Measurements from ENCODE around the gene WDR89.

Gene WDR89

DNA sequence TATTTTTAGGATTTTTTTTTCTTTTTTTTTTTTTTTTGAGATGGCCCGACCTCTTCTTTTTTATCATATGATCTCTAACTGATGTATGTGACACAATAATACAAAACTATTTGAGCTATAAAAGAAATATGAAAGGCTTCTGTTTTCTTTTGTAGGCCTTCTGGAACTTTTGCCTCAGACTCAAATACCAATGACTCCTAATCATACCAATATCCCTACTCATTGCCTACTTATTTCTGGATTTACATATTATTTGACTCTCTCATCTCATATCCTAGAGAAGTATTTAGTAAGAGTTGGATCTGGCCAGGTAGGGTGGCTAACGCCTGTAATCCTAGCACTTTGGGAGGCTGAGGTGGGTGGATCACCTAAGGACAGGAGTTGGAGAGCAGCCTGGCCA is 12.7 kb upstream of the WDR89 start:
- Histone ChIP-seq H3K27me3 (ENCODE audit: low read depth, low read length) (no peaks in the 10 kb centered on the region), H3K27ac (ENCODE audit: low read length) (no peak overlapping the region), H3K4me3 (ENCODE audit: low read length) (no peak overlapping the region), H3K79me2 (ENCODE audit: low read length) (no peaks in the 10 kb centered on the region), H3K9ac (ENCODE audit: low read length) (no peak overlapping the region), H3K4me2 (ENCODE audit: low read length) (no peak overlapping the region), H4K20me1 (ENCODE audit: insufficient read depth, low read length) (no peaks in the 10 kb centered on the region), H2AFZ (ENCODE audit: low read depth, low read length) (no peak overlapping the region), H3K4me1 (ENCODE audit: low read length) (no peaks in the 10 kb centered on the region), H3K36me3 (replicated peaks; ENCODE audit: low read depth, low read length) (no peaks in the 10 kb centered on the region), H3K9me3 (ENCODE audit: insufficient read depth, low read length) (no peaks in the 10 kb centered on the region)
- TF ChIP-seq CTCF (IDR thresholded peaks at IDR 0.05; ENCODE audit: low read depth, low read length) (no peak), EZH2phosphoT487 (IDR thresholded peaks at IDR 0.05; ENCODE audit: low read depth) (no peak)

GRCh38 chr14:63652406-63652805 is 10.7 kb upstream of the WDR89 start:
- Histone ChIP-seq H3K27ac (ENCODE audit: low read length) (no peak overlapping the region), H2AFZ (ENCODE audit: low read depth, low read length) (no peak overlapping the region), H3K4me3 (ENCODE audit: low read length) (no peak overlapping the region), H3K36me3 (replicated peaks; ENCODE audit: low read depth, low read length) (no peaks in the 10 kb centered on the region), H3K4me1 (ENCODE audit: low read length) (no peaks in the 10 kb centered on the region), H3K79me2 (ENCODE audit: low read length) (no peaks in the 10 kb centered on the region), H3K4me2 (ENCODE audit: low read length) (no peak overlapping the region), H3K9me3 (ENCODE audit: insufficient read depth, low read length) (no peaks in the 10 kb centered on the region), H4K20me1 (ENCODE audit: insufficient read depth, low read length) (no peaks in the 10 kb centered on the region), H3K9ac (ENCODE audit: low read length) (no peak overlapping the region), H3K27me3 (ENCODE audit: low read depth, low read length) (no peaks in the 10 kb centered on the region)
- TF ChIP-seq CTCF (IDR thresholded peaks at IDR 0.05; ENCODE audit: low read depth, low read length), result no peak
- no peak for TF ChIP-seq EZH2phosphoT487 (IDR thresholded peaks at IDR 0.05; ENCODE audit: low read depth)

DNA sequence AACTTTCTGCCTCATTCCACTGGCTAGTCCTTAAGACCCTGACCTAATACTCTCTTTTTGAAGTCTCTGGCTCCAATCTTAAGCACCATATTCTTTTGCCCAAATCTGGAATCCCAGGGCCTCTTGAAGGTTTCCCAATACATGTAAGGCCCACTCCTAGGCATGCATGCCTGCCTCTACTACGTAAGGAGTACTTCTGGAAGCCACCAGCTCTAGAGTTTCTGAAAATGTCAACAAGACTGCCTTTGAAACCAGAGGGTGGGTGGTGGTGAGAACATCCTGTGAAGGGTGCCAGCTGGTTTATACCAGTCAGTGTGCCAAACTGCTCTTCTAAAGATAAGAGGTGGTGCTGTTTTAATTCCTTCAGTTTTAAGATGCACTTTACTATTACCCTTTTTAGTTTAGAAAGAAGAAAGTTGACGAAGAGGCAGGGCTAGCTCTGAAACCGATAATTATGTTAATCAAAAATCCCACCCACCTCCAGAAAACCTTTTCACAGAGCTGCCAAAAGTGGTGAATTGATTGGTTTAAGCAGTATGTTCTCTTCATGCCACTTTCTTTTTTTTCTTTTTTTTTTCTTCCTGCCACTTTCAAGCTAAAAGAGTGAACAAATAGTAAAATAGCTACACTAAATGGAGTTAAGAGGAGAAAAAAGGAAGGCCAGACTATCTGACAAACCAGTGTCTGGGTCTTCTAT is 8.7 kb upstream of the WDR89 start:
- Histone ChIP-seq H3K4me3 (ENCODE audit: low read length) (no peak overlapping the region), H3K4me2 (ENCODE audit: low read length) (no peak overlapping the region)

More for the DNA sequence above, 8.7 kb upstream of the WDR89 start:
- TF ChIP-seq EZH2phosphoT487 (IDR thresholded peaks at IDR 0.05; ENCODE audit: low read depth) (no peak), CTCF (IDR thresholded peaks at IDR 0.05; ENCODE audit: low read depth, low read length) (no peak)
- no peaks in the 10 kb centered on the region for H3K79me2 ChIP-seq (ENCODE audit: low read length)
- H3K36me3 ChIP-seq (replicated peaks; ENCODE audit: low read depth, low read length), result no peaks in the 10 kb centered on the region
- no peak overlapping the region for H2AFZ ChIP-seq (ENCODE audit: low read depth, low read length)
- H3K9me3 ChIP-seq (ENCODE audit: insufficient read depth, low read length), result no peaks in the 10 kb centered on the region
- H3K27me3 ChIP-seq (ENCODE audit: low read depth, low read length), result no peaks in the 10 kb centered on the region
- H3K4me1 ChIP-seq (ENCODE audit: low read length), result no peaks in the 10 kb centered on the region
- no peak overlapping the region for H3K27ac ChIP-seq (ENCODE audit: low read length)
- H3K9ac ChIP-seq (ENCODE audit: low read length), result no peak overlapping the region
- no peaks in the 10 kb centered on the region for H4K20me1 ChIP-seq (ENCODE audit: insufficient read depth, low read length)

All from OCI-LY3 (cell line).